ENCODE data around the gene MCUB. TPM values are rescaled to one million over a fixed set of nuclear protein-coding genes. Genes with fewer than 3 reads are reported as not detected.
A peak's percentile ranks its signal among the peaks of the same experiment; 100 is the strongest.
"Not testable (repeated sequence)": the region's sequence is repeated elsewhere in the genome, so short reads cannot be mapped to it uniquely, and the experiment has no call there.

MCUB gene
- total RNA-seq, 1 donor from 2014 or later = 17.1 TPM

DNA sequence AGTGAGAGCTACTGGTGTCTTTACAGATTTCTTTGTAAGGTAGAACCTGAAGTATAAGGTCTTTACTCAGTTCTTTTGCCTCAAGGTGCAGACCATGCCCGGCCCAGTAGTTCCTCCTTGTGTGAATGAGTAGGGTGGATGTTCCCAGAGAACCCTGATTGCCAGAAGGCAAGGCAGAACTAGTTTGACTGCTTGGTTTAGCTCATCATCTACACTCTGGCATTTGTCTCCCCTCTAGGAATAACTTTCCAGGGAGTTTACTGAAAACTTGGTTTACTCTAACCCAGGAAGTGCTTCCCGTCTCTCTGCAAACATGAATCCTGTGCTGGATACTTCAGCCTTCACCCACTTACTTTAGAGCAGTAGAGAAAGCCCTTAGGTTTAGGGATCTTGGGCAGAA lies 29.1 kb downstream of the MCUB start:
- TF ChIP-seq, protein P1, sequence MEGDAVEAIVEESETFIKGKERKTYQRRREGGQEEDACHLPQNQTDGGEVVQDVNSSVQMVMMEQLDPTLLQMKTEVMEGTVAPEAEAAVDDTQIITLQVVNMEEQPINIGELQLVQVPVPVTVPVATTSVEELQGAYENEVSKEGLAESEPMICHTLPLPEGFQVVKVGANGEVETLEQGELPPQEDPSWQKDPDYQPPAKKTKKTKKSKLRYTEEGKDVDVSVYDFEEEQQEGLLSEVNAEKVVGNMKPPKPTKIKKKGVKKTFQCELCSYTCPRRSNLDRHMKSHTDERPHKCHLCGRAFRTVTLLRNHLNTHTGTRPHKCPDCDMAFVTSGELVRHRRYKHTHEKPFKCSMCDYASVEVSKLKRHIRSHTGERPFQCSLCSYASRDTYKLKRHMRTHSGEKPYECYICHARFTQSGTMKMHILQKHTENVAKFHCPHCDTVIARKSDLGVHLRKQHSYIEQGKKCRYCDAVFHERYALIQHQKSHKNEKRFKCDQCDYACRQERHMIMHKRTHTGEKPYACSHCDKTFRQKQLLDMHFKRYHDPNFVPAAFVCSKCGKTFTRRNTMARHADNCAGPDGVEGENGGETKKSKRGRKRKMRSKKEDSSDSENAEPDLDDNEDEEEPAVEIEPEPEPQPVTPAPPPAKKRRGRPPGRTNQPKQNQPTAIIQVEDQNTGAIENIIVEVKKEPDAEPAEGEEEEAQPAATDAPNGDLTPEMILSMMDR (IDR thresholded peaks at IDR 0.05) = no peak
- no peak for ATAC-seq
- no peak for DNase-seq

DNA sequence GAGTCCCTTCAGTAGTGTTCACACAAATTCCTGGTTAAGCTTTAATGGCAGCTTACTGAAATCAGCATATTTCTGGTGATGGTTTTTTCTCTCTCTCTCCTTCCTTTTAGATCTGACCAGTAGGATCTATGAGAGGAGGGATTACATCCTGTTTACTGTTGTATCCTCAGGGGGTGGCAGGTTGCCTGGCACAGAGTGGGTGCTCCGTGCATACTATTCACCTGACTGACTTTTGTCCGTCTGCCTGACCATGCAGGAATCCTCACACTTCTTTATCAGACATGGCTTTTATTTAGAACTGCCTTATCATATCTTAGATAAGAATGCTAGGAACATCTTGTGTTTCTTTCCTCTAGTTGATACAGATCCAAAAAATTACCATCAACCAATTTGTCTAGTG lies 29.6 kb downstream of the MCUB start:
- Histone ChIP-seq H3K4me1 (peaks cover 7% of the 10 kb centered on the region), H3K9me3 (no peaks in the 10 kb centered on the region), H3K36me3 (no peaks in the 10 kb centered on the region), H3K27ac (no peak overlapping the region), H3K27me3 (ENCODE audit: low read depth) (no peaks in the 10 kb centered on the region), H3K4me3 (no peak overlapping the region)
- TF ChIP-seq, protein P1 (IDR thresholded peaks at IDR 0.05) = no peak
- intact Hi-C loops (cut with DNase I) = no loop called here
- no peak for DNase-seq
- no peak for ATAC-seq

More for the DNA sequence above, 29.1 kb downstream of the MCUB start:
- no peaks in the 10 kb centered on the region for H3K27me3 ChIP-seq (ENCODE audit: low read depth)
- peaks cover 7% of the 10 kb centered on the region for H3K4me1 ChIP-seq
- no peaks in the 10 kb centered on the region for H3K36me3 ChIP-seq
- no peak overlapping the region for H3K27ac ChIP-seq
- H3K9me3 ChIP-seq = no peaks in the 10 kb centered on the region
- H3K4me3 ChIP-seq = no peak overlapping the region
- intact Hi-C loops (cut with DNase I) = no loop called here

DNA sequence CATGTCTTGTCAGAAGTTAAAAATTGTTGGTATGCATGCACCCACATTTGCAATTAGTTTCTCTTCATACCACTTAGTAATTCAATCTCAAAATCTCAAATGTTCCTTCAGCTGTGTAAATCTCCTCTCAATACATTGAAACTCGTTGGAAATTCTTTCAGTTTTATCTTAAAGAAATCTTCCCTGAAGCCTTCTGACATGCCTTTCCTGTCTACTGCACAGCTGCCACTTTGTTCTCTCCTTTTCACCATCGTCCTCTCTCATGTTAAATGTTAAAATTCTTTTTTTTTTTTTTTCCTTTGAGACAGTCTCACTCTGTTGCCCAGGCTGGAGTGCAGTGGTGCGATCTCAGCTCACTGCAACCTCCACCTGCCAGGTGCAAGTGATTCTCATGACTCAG lies 30.9 kb downstream of the MCUB start:
- peaks cover 7% of the 10 kb centered on the region for H3K4me1 ChIP-seq
- no peaks in the 10 kb centered on the region for H3K27me3 ChIP-seq (ENCODE audit: low read depth)
- H3K36me3 ChIP-seq = no peaks in the 10 kb centered on the region
- ATAC-seq = no peak
- no peak overlapping the region for H3K4me3 ChIP-seq
- H3K27ac ChIP-seq = no peak overlapping the region
- no peak for DNase-seq
- no peaks in the 10 kb centered on the region for H3K9me3 ChIP-seq
- intact Hi-C loops (cut with DNase I) = no loop called here
- TF ChIP-seq, protein P1 (IDR thresholded peaks at IDR 0.05) = no peak

DNA sequence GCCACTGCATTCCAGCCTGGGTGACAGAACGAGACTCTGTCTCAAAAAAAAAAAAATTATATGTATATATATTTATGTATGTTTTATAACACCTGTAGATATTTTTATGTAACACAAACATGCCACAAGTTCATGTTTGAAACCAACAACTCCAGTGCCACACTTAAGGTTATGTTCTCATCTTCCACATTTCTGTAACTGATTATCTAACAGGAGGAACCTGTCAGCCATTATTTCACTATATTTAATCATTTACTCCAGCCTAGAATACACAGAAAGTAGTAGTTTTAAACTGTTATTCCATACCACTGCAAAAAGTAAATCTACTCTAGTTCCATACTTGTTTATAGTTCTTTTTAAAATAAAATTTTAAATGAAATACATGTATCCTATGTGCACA lies 32.3 kb downstream of the MCUB start:
- intact Hi-C loops (cut with DNase I) = no loop called here

DNA sequence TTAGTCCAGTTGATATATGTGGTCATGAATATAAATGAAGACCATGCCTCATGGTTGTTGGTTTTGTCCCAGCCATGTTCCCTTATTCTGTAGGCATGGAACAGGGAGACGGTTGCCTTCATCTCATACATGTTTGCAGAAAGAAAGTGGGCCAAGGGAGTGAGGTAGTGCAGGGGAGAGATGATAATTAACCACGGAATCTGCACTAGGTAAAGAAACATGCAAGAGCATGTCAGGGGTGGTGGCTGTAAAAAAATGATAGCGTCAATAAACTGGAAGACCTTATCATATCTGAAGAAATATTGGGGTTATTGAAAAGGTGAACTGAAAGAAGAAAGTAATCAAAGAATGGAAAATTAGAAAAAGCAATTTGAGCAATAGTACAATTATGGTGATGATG lies 35.1 kb downstream of the MCUB start:
- H3K4me1 ChIP-seq; intact Hi-C loops (cut with DNase I); DNase-seq; H3K36me3 ChIP-seq; ATAC-seq; H3K27ac ChIP-seq; H3K27me3 ChIP-seq (ENCODE audit: low read depth); H3K4me3 ChIP-seq; H3K9me3 ChIP-seq: not testable (repeated sequence)

More for the DNA sequence above, 32.3 kb downstream of the MCUB start:
- Histone ChIP-seq H3K9me3 (no peaks in the 10 kb centered on the region), H3K36me3 (no peaks in the 10 kb centered on the region), H3K27me3 (ENCODE audit: low read depth) (no peaks in the 10 kb centered on the region), H3K4me3 (no peak overlapping the region), H3K27ac (no peak overlapping the region), H3K4me1 (peaks cover 7% of the 10 kb centered on the region)
- DNase-seq (no peak), ATAC-seq (no peak)
- TF ChIP-seq, protein P1 (IDR thresholded peaks at IDR 0.05) = no peak

DNA sequence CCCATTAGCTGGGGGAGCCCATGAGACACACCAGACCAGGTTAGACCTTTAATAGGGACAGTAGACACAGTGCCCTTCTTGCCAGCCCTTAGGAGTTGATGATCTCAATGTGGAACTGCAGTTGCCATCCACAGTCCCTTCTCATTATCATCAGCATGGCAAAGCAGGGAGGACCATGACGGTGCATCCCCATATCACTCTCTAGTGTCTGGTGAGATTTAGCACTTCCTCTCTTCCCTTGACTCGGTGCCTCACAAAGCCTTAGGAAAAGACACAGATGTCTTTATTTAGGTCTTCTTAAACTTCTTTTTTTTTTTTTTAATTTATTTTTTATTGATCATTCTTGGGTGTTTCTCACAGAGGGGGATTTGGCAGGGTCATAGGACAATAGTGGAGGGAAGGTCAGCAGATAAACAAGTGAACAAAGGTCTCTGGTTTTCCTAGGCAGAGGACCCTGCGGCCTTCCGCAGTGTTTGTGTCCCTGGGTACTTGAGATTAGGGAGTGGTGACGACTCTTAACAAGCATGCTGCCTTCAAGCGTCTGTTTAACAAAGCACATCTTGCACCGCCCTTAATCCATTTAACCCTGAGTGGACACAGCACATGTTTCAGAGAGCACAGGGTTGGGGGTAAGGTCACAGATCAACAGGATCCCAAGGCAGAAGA lies 36.5 kb downstream of the MCUB start:
- H3K4me1 ChIP-seq; DNase-seq; H3K4me3 ChIP-seq; H3K27ac ChIP-seq; intact Hi-C loops (cut with DNase I); H3K36me3 ChIP-seq; H3K9me3 ChIP-seq; H3K27me3 ChIP-seq (ENCODE audit: low read depth): not testable (repeated sequence)
- peak in 1 of 2 donors; percentile 27 for ATAC-seq
